ENCODE measurements around the gene SH2B2. TPM values are rescaled to one million over a fixed set of nuclear protein-coding genes. Genes with fewer than 3 reads are reported as not detected.

Gene SH2B2
- total RNA-seq, 1 experiment from 2014 or later: 14.7 TPM

DNA sequence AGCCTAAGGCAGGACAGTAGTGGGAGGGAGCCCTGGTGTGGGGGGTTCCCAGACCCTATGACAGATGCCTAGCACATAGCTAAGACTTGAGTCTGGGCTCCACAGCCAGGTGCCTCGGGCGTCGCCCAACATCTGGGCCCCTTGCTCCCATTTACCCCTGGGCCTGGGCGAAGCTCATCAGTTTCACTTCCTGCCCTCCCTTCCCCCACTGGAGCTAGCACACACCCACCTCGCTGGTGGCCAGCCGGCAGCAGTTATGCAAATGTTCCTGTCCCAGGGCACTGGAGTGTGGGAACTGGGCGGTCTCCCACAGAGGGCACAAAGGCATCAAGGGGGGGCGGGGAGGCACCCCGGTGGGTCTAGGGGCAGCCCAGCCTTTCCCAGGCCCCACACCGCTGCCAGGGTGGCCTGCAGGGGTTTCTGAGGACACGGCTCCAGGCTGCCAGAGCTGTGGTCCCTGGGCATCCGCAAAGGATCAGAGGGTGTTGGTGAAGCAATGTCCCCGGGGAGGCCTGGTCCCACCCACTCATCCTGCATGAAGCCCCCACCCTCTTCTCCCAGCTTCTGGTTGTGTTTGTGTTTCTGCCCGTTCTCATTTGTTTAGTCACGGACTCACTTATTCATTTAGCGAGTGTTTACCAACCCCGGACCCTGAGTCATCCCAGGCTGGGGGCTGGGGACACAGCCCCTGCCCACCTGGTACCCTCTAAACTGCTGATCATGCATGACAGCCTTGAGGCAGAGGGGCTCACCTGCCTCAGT is 20.4 kb downstream of the SH2B2 start (continued):
- TF ChIP-seq ARID4B (CRISPR knock-in tag; IDR thresholded peaks at IDR 0.05; ENCODE audit: borderline replicate concordance): no peak
- no peak for TF ChIP-seq RORB (CRISPR knock-in tag; IDR thresholded peaks at IDR 0.05)
- TF ChIP-seq ATF1 (CRISPR knock-in tag; IDR thresholded peaks at IDR 0.05): no peak
- TF ChIP-seq RELA (CRISPR knock-in tag; IDR thresholded peaks at IDR 0.05; ENCODE audit: borderline replicate concordance): no peak
- TF ChIP-seq, protein P1, sequence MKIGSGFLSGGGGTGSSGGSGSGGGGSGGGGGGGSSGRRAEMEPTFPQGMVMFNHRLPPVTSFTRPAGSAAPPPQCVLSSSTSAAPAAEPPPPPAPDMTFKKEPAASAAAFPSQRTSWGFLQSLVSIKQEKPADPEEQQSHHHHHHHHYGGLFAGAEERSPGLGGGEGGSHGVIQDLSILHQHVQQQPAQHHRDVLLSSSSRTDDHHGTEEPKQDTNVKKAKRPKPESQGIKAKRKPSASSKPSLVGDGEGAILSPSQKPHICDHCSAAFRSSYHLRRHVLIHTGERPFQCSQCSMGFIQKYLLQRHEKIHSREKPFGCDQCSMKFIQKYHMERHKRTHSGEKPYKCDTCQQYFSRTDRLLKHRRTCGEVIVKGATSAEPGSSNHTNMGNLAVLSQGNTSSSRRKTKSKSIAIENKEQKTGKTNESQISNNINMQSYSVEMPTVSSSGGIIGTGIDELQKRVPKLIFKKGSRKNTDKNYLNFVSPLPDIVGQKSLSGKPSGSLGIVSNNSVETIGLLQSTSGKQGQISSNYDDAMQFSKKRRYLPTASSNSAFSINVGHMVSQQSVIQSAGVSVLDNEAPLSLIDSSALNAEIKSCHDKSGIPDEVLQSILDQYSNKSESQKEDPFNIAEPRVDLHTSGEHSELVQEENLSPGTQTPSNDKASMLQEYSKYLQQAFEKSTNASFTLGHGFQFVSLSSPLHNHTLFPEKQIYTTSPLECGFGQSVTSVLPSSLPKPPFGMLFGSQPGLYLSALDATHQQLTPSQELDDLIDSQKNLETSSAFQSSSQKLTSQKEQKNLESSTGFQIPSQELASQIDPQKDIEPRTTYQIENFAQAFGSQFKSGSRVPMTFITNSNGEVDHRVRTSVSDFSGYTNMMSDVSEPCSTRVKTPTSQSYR (CRISPR knock-in tag; IDR thresholded peaks at IDR 0.05): peak; percentile 91
- no peak for TF ChIP-seq MXD4 (CRISPR knock-in tag; IDR thresholded peaks at IDR 0.05; ENCODE audit: borderline replicate concordance)
- TF ChIP-seq USF2 (CRISPR knock-in tag; IDR thresholded peaks at IDR 0.05): no peak
- TF ChIP-seq SMAD4 (CRISPR knock-in tag; IDR thresholded peaks at IDR 0.05): no peak
- TF ChIP-seq HMGXB4 (CRISPR knock-in tag; IDR thresholded peaks at IDR 0.05): no peak
- TF ChIP-seq, protein P2, sequence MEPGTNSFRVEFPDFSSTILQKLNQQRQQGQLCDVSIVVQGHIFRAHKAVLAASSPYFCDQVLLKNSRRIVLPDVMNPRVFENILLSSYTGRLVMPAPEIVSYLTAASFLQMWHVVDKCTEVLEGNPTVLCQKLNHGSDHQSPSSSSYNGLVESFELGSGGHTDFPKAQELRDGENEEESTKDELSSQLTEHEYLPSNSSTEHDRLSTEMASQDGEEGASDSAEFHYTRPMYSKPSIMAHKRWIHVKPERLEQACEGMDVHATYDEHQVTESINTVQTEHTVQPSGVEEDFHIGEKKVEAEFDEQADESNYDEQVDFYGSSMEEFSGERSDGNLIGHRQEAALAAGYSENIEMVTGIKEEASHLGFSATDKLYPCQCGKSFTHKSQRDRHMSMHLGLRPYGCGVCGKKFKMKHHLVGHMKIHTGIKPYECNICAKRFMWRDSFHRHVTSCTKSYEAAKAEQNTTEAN (CRISPR knock-in tag; IDR thresholded peaks at IDR 0.05): 0 out of 2 replicates have a peak, but pooled peaks have one; percentile 52
- TF ChIP-seq, protein P3, sequence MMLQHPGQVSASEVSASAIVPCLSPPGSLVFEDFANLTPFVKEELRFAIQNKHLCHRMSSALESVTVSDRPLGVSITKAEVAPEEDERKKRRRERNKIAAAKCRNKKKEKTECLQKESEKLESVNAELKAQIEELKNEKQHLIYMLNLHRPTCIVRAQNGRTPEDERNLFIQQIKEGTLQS (CRISPR knock-in tag; conservative IDR thresholded peaks at IDR 0.05): no peak
- TF ChIP-seq ZNF671 (CRISPR knock-in tag; IDR thresholded peaks at IDR 0.05): no peak
- TF ChIP-seq STAT6 (CRISPR knock-in tag; conservative IDR thresholded peaks at IDR 0.05; ENCODE audit: low read depth): no peak
- TF ChIP-seq JUN (CRISPR knock-in tag; IDR thresholded peaks at IDR 0.05): no peak
- no peak for TF ChIP-seq SMAD3 (CRISPR knock-in tag; IDR thresholded peaks at IDR 0.05; ENCODE audit: borderline replicate concordance)
- TF ChIP-seq NR3C1 (CRISPR knock-in tag; conservative IDR thresholded peaks at IDR 0.05; ENCODE audit: low read depth): no peak
- TF ChIP-seq HMGA2 (CRISPR knock-in tag; IDR thresholded peaks at IDR 0.05): no peak
- peak; percentile 67; the same call in 1 of the 2 replicates for TF ChIP-seq ZNF317 (CRISPR knock-in tag; IDR thresholded peaks at IDR 0.05; ENCODE audit: borderline replicate concordance, low read depth)
- TF ChIP-seq, protein P4, sequence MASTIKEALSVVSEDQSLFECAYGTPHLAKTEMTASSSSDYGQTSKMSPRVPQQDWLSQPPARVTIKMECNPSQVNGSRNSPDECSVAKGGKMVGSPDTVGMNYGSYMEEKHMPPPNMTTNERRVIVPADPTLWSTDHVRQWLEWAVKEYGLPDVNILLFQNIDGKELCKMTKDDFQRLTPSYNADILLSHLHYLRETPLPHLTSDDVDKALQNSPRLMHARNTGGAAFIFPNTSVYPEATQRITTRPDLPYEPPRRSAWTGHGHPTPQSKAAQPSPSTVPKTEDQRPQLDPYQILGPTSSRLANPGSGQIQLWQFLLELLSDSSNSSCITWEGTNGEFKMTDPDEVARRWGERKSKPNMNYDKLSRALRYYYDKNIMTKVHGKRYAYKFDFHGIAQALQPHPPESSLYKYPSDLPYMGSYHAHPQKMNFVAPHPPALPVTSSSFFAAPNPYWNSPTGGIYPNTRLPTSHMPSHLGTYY (CRISPR knock-in tag; IDR thresholded peaks at IDR 0.05): no peak
